Renal cortex interstitium (tissue), 11 donors: Measurements from ENCODE around the gene ATXN7. TPM values are rescaled to one million over a fixed set of nuclear protein-coding genes. Genes with fewer than 3 reads are reported as not detected.

ENCODE experiments used
- DNase-seq, 11 donors: peaks; one replicate each; pipeline ENCODE4 v3.0.0-alpha.2; 2013; ENCODE audit warnings: low read depth in 9 of 11, low spot score in 4 of 11; ENCODE audit errors: extremely low read depth in 1 of 11
- polyA plus RNA-seq, 3 donors: library from polyadenylated mRNA; unstranded; fragments of 120-200 nt; gene quantifications; one replicate each; pipeline ENCODE4 v1.2.1, GENCODE V29; 2013; ENCODE audit not compliant: insufficient read length in 3 of 3

The ATXN7 gene
- polyA plus RNA-seq, 3 donors: 15.8 to 34.3 (median 16.6) TPM

DNA sequence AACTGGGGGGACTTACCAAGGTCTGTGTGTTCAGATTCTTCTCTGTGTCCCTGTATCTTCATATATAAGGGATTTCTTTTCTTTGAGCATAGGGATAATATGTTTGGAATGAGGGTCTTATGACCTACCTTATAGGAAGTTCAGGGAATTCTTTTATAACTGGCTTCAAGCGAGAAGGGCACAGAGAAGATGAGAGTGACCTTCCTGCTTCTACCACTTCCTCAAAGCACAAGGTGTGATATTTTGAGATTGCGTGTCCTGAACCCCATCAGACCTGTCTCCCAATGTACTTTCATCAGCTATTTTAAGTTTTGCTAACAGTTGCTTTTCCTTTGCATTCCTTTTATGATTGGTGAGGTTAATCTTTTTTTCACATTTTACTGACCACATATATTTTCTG, 162.7 kb downstream of the ATXN7 start:
- DNase-seq: no peak

DNA sequence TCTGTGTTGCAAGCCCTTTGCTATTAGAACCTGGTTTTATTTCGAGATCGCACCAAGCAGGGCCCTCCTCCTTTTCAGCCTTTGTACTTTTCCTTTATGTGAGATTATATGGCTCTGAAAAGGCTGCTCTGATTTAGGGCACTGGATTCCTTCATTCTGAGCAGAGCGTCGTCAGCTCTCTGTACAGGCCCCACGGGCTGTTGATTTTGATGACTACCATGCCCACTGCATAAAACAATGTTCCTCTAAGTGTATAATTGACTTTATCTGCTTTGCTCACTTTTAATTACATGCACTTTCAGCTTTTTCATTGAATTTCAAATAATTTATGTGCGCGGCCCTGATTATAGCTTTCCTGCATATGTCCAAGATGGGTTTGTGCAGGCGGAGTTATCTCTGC, 164.0 kb downstream of the ATXN7 start:
- DNase-seq: no peak

DNA sequence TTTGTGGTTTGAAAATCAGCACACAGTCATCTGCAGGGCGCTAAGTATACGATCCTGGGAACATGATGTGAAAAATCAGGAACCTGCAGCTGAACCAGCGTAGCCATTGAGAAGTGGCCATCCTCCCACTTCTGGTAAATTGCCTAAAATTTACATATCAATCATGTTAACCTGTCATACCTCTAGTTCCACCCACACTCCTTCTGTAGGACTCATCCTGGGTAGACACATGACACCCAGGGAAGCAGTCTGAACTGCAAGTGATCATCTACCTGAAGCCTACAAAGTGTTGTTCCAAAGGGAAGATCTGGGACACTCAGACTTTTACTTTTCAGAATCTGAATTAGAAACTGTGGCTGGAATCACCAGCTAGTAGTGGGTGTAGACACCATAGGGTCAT, 165.1 kb downstream of the ATXN7 start:
- DNase-seq: no peak

DNA sequence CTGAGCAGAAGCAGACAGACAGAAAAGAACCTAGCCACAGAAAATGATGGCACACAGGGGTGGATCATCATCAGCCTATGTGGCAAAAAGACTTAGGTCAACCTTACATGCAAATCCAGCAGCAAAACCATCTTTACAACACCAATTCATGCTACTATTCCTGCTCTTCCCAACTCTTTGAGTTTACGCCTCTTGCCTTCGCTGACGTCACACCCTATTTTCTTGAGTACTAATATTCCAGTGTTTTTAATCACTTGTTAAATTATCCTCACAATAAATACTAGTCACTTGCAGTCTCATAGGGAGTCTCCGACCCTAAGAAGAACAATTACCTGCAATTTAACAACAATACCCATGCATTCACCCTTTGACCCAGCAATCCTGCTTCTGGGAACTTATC, 165.6 kb downstream of the ATXN7 start:
- DNase-seq: no peak

DNA sequence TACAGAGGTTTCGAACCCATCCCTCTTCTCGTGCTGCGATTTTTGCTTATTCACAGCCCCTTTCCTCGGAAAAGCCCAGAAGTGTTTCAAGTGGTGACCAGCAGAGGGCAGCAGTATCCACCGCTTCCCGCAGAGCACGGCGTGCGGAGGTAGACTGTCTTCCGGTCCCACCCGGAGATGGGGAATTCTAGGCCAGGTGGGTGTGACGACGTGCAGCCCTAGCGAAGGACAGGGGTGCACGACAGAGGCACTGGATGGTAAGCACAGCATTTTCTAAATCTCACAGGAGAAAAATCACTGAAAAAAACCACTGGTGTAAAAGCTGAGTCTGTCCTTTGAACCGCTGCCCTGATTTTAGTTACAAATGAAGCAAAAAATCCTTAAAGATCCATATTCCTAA, 167.1 kb downstream of the ATXN7 start:
- DNase-seq: peak; percentile 56 to 77 (median 66)

DNA sequence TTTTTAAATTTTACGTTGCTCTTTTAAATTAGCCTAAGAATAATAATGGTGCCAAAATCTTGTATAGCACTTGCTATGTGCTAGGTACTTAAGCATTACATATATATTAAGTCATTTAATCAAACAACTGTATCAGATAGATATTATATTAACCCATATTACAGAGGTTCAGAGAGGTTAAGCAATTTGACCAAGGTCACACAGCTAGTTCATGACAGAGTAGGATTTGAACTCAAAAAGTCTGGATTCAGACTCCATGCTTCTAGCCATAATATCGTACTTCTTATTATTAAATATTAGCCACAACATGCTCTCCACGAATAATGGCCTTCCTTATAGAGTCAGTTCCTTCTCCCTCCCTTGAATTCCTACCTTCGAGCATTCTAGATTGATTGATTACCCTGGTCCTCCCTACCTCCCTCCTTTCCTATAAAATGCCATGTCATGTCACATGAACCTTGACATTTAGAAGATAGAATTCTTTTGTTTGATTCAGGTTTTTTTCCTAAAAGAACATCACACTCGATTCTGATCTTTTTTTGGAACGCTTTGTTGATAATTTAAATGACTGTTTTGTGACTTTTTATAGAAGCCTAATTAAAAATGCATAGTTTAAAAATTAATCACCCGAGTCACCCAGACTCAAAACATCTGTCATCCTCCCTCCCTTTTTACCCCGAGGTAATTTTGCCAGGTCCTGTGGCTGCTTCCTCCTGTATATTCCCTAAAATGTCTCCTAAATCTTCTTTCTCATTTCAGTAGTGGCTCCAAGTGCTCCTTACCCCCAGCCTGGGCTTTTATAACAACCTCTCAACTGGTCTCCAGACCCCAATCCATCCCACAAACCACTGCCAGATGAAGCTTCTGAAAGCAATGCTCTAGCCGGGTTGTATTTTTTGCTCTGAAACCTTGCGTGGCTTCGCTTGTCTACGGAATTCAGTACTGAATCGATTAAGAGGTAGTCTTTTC, 168.2 kb downstream of the ATXN7 start:
- DNase-seq: peak in 2 of 11 donors; percentile 18 to 30

DNA sequence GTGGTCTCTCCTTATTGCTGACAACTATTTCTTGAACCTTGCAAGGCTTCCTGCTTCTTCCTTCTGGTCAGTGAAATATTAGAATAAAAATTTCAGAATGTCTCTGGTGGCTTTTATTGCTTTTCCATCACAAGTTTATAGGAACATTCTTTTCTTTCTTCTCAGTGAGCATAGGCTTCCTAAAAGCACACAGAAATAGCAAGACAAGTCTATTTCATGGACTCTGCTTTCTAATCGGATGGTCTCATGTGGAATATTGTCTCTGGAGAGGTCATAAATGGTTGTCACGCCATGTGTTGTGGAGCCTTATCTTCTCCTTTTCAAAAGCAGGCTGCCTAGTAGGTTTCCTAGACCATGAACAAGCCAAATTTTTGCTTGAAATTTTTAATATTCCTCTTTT, 169.4 kb downstream of the ATXN7 start:
- DNase-seq: no peak

DNA sequence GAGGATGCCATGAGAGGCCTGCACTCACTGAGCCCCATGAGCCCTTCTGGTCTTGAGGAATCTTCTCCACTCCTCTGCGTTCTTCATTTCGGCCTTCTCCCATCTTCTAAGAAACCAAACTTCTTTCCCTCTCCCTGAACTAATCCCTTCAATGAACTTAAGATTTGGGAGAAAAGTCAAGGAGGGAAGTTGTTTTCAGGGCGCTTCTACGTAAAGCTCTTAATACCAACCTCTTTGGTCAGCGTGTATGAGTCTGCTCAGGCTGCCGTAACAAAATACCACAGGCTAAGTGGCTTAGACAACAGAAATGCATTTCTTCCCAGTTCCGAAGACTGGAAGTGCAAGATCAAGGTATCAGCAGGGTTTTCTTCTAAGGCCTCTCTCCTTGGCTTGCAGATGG, 173.4 kb downstream of the ATXN7 start:
- DNase-seq: no peak

DNA sequence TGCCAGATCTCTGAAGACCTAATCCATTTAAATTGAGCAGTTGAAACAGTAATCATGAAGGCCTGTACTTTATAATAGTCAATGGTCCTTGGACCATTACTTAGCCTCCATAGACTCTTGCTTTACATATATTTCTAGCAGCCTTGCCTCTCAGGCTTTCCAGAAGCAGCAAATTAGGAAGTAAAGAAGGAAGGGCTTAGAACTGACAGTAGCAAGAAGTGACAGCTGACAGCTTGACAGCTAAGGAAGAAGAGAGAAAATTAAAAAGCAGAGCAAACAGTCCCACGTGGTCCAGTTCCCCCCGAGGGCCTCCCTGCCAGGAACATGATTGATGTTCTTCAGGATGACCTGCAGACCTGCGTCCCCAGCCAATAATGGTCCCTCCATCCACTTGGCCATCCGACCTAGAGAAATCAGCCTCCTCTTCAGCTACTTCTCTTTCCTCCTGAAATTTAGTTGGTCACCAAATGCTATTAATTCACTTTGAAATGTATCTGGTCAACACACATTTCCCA, 174.6 kb downstream of the ATXN7 start:
- no peak for DNase-seq

DNA sequence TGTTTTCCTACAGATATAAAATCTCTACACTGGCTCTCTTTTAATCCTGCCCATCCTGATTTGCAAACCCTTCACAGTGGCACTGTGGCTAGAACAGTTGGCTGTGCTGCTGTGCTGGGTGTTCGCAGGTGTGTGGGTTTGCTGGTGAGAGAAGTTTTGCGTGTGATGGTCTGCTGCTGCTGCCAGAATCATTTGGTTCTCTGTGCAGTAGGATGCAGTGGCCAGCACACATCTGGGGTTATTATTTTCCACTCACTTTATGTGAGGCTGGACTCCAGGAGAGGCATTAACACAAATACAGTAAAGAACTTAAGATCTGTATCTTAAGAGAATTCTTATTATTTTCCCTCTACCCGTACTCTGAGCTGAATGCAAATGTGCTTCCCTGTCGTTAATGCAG, 175.7 kb downstream of the ATXN7 start:
- DNase-seq: no peak

DNA sequence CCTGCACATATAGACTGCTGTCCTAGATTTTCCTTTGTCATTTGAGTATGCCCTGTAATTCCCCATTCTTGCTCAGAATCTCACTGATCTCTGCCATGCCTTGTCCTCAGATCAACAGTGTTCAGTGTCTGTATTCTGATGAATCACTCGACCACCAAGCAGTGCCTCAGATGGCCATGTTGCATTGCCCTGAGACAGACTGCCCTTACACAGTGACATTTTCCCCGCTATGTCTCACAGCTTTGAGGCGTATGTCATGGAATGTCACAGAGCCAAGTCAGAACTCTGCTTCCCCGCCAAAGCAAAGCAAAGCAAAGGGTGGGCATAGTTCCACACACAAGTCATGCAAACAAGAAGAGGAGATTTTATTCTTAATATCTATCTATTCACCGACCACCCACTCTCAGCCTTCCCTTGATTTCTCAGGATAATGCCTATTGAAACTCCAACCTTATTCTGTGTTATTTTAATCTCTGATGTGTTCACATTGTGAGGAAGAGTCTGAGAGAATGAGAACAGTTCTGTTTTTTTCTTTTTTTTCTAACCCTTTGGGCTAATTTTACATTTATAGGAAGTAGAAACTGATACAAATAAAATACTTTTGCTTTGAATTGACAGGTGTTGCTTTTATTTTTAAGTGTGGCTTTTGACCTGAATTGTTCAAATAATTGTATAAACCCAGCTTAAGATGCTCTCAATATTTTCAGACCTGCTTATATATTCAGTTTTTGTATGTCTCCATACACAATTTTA, 176.5 kb downstream of the ATXN7 start:
- no peak for DNase-seq

DNA sequence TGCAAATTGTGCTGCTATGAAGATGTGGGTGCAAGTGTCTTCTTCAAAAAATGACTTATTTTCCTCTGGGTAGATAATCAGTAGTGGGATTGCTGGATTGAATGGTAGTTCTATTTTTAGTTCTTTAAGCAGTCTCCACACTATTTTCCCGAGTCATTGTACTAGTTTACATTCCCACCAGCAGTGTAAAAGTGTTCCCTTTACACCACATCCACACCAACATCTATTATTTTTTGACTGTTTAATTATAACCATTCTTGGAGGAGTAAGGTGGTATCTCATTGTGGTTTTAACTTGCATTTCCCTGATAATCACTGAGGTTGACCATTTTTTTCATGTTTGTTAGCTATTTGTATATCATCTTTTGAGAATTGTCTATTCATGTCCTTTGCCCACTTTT, 179.3 kb downstream of the ATXN7 start:
- DNase-seq: no peak

DNA sequence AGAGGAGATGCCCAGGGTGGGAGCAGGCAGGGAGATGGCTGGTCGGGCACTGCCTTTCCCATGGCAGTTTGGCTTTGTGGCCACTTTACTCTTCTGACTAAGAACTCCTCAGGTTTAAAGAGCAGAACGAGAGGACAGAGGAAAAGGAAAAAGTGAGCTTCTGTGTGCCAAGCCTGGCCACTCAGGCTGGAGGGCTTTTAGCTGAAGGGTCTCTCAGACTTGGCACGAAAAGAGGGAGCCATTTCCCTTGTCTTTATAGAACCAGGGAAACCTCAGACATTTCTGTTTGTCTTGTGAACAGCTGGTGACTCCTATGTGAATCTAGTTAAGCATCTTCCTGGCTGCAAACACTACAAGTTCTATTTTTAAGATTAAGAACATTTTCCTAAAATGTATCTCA, 182.9 kb downstream of the ATXN7 start:
- DNase-seq: no peak

DNA sequence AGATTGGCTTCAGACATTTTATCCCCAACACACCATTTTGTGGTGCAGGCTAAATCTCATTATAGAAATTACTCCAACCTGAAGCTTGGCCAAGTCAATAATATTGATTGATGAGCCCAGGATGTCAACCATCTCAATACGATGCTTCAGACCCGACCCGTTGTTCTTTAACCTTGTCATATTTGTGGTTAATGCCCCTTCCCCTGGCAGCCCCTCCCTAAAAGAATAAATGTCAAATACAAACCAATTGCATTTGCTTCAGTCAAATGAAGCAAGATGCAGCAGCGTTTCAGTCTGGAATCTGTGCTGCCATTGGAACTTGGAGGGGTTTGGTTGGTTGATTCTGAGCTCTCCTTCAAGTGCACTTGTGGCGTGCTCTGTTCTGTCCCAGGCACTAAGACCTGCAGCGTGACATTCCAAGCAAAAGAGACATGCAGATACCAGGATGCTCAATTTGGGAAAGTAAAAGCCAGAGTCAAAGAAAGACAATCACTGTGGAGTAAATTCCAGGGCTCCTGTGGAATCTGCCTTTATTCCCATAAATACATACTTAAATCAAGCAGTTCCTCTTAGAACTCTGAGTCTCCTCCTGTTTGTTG, 183.4 kb downstream of the ATXN7 start:
- DNase-seq: no peak

DNA sequence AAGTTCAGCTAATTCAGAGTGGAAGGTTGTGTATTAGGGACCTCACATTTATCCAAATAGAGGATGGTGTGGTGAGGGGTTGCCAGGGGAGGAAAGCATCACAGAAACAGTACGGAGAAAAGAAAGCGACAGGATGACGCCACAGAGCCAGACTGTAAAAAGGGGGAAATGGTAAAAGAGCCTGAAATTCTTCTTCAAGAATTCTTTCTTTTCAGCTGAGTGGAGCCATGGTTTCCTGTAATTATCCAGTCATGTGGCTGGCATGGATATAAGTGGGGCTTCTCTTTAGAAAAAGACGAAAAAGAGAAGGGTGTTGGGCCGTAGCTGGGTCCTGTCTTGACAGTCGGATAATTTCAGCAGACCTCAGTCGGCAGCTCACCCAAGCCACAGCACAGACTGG, 184.1 kb downstream of the ATXN7 start:
- DNase-seq: no peak

DNA sequence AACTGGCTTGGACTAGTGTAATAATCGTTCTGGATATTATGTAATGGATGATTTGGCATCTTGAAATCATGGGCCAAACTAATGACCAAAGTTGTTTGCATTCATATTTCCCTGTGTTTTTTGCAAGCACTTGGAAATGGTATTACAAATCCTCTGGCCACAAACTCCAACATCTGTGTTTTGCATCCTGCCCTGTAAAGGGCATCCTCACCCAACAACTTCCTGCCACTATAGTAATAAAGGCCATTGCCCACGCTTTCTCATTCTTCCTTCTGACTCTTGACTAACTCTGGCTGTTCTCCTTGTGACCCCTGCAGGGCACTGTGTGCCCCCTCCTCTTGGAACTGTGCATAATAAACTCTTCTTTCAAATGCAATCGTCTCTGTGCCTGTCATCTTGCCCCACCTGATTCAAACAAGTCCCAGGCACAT, 185.0 kb downstream of the ATXN7 start:
- DNase-seq: no peak

DNA sequence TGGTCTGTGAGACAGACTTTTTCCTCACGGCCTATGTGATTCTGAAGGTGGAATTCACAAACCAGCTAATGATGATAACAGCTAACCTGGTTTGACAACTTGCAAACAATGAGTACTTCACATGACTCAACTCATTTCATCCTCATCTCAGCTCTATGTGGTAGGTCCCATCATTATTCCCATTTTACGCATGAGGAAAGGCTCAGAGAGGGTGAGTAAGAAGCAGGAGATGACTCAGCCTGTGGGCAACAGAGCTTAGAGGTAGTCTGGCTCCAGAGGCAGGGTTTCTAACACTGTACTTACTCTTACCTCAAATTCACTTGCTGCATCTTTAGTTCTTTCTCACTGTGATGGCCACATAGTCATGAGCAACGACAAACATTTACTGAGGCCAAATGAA, 185.5 kb downstream of the ATXN7 start:
- no peak for DNase-seq

DNA sequence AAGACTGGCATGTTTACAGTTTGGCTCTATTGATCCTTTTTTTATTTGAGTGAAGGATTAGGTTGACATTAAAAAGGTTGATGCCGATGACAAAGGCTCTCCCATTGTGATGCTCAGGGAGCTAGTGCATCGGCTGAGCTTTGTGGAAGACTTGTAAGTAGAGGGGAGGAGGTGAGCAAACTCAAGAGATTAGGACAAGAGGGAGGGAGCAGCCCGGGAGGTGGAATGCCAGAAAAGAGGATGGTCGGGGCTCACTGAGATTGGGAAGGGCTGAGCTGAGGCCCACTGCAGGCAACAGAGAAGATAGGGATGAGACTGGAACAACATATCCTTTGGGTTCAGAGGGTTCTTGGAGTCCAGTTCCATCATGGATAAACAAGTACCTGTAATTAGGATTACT, 186.2 kb downstream of the ATXN7 start:
- DNase-seq: no peak
